Mononuclear cell (primary cell): ENCODE results near the gene SUPT6H. TPM values are rescaled to one million over a fixed set of nuclear protein-coding genes. Genes with fewer than 3 reads are reported as not detected.

Experiments
- H3K27me3 ChIP-seq: 2 replicates; pipeline ENCODE4 v1.6.0; 2011; ENCODE audit warnings: low read length, control low read depth; ENCODE audit not compliant: insufficient read depth
- H3K4me1 ChIP-seq: 2 replicates; pipeline ENCODE4 v1.5.1; 2011; ENCODE audit warnings: mild to moderate bottlenecking, low read length, control low read depth; ENCODE audit not compliant: insufficient read depth
- H3K4me3 ChIP-seq: 2 replicates; pipeline ENCODE4 v1.5.1; 2011; ENCODE audit warnings: mild to moderate bottlenecking, low read length, moderate library complexity
- H3K9me3 ChIP-seq: 2 replicates; pipeline ENCODE4 v1.5.1; 2011; ENCODE audit warnings: low read depth, mild to moderate bottlenecking, control low read depth, low read length
- total RNA-seq: library from RNA; depleted of rRNA; stranded (reverse); fragments of >200 nt; gene quantifications from one replicate; pipeline ENCODE4 v1.2.3, GENCODE V29; 2012

The SUPT6H gene
- total RNA-seq, result 80.9 TPM

GRCh38 chr17:28661635-28662526, at the start of gene SUPT6H, which contains the start of gene SDF2:
Gene SUPT6H, plus strand, starts transcription at chr17:28662205. Its CDS starts 11,197 bp downstream, at chr17:28673402.
Gene SDF2, minus strand, starts transcription at chr17:28661906. Its CDS starts 30 bp downstream, at chr17:28661876.
- peak within 1 kb of the TSS; percentile 85 for H3K4me3 ChIP-seq
- no peaks in the 10 kb centered on the region for H3K27me3 ChIP-seq
- peaks cover 36% of the 10 kb centered on the region for H3K4me1 ChIP-seq
- H3K9me3 ChIP-seq, result no peaks in the 10 kb centered on the region

- H3K27me3 ChIP-seq, result no peaks in the 10 kb centered on the region
- H3K4me1 ChIP-seq, result peaks cover 5% of the 10 kb centered on the region
- no peaks in the 10 kb centered on the region for H3K9me3 ChIP-seq
- no peak overlapping the region for H3K4me3 ChIP-seq
These were observed 49.5 kb upstream of the SUPT6H start for GRCh38 chr17:28612531-28612930.

GRCh38 chr17:28612936-28613872, 48.8 kb upstream of the SUPT6H start:
- H3K4me3 ChIP-seq, result no peak overlapping the region
- peaks cover 5% of the 10 kb centered on the region for H3K4me1 ChIP-seq
- H3K9me3 ChIP-seq, result no peaks in the 10 kb centered on the region
- no peaks in the 10 kb centered on the region for H3K27me3 ChIP-seq

- H3K9me3 ChIP-seq, result no peaks in the 10 kb centered on the region
These were observed 48.0 kb upstream of the SUPT6H start, which contains the start of gene RSKR for GRCh38 chr17:28613931-28614381. Gene RSKR, minus strand, starts transcription at chr17:28614185. Its CDS starts 24 bp downstream, at chr17:28614161.

GRCh38 chr17:28615260-28615940, 46.6 kb upstream of the SUPT6H start:
- H3K27me3 ChIP-seq, result no peaks in the 10 kb centered on the region
- H3K4me1 ChIP-seq, result peaks cover 5% of the 10 kb centered on the region
- H3K4me3 ChIP-seq, result no peak overlapping the region
- no peaks in the 10 kb centered on the region for H3K9me3 ChIP-seq

More at GRCh38 chr17:28613931-28614381, 48.0 kb upstream of the SUPT6H start, which contains the start of gene RSKR:
- Histone ChIP-seq H3K27me3 (no peaks in the 10 kb centered on the region), H3K4me1 (peaks cover 5% of the 10 kb centered on the region), H3K4me3 (no peak within 1 kb of the TSS)

GRCh38 chr17:28616281-28616680, 45.7 kb upstream of the SUPT6H start:
- Histone ChIP-seq H3K9me3 (no peaks in the 10 kb centered on the region), H3K4me3 (no peak overlapping the region), H3K4me1 (peaks cover 5% of the 10 kb centered on the region), H3K27me3 (no peaks in the 10 kb centered on the region)

GRCh38 chr17:28618464-28618863, 43.5 kb upstream of the SUPT6H start:
- Histone ChIP-seq H3K4me3 (no peak overlapping the region), H3K27me3 (no peaks in the 10 kb centered on the region), H3K4me1 (peaks cover 5% of the 10 kb centered on the region), H3K9me3 (no peaks in the 10 kb centered on the region)

- no peaks in the 10 kb centered on the region for H3K9me3 ChIP-seq
These were observed 42.0 kb upstream of the SUPT6H start for GRCh38 chr17:28620010-28620409.

GRCh38 chr17:28622186-28622585, 39.8 kb upstream of the SUPT6H start:
- Histone ChIP-seq H3K9me3 (no peaks in the 10 kb centered on the region), H3K27me3 (no peaks in the 10 kb centered on the region), H3K4me1 (no peaks in the 10 kb centered on the region), H3K4me3 (no peak overlapping the region)

More at GRCh38 chr17:28620010-28620409, 42.0 kb upstream of the SUPT6H start:
- H3K4me1 ChIP-seq, result no peaks in the 10 kb centered on the region
- H3K4me3 ChIP-seq, result no peak overlapping the region
- H3K27me3 ChIP-seq, result no peaks in the 10 kb centered on the region

- H3K4me3 ChIP-seq, result no peak overlapping the region
- no peaks in the 10 kb centered on the region for H3K27me3 ChIP-seq
These were observed 38.3 kb upstream of the SUPT6H start for GRCh38 chr17:28623696-28624095.

GRCh38 chr17:28624148-28624547, 37.9 kb upstream of the SUPT6H start:
- Histone ChIP-seq H3K9me3 (no peaks in the 10 kb centered on the region), H3K4me3 (no peak overlapping the region), H3K27me3 (no peaks in the 10 kb centered on the region), H3K4me1 (no peaks in the 10 kb centered on the region)

More at GRCh38 chr17:28623696-28624095, 38.3 kb upstream of the SUPT6H start:
- H3K4me1 ChIP-seq, result no peaks in the 10 kb centered on the region
- no peaks in the 10 kb centered on the region for H3K9me3 ChIP-seq

GRCh38 chr17:28626818-28627217, 35.2 kb upstream of the SUPT6H start:
- Histone ChIP-seq H3K4me3 (no peak overlapping the region), H3K4me1 (no peaks in the 10 kb centered on the region), H3K27me3 (no peaks in the 10 kb centered on the region), H3K9me3 (no peaks in the 10 kb centered on the region)

GRCh38 chr17:28634206-28634865, 27.7 kb upstream of the SUPT6H start:
- no peaks in the 10 kb centered on the region for H3K27me3 ChIP-seq
- H3K9me3 ChIP-seq, result no peaks in the 10 kb centered on the region
- no peak overlapping the region for H3K4me3 ChIP-seq
- no peaks in the 10 kb centered on the region for H3K4me1 ChIP-seq

GRCh38 chr17:28635506-28635905, 26.5 kb upstream of the SUPT6H start:
- Histone ChIP-seq H3K4me1 (no peaks in the 10 kb centered on the region), H3K4me3 (no peak overlapping the region), H3K27me3 (no peaks in the 10 kb centered on the region), H3K9me3 (no peaks in the 10 kb centered on the region)
